ENCODE data around the gene PSMB9.
A peak's percentile ranks its signal among the peaks of the same experiment; 100 is the strongest.

Gene PSMB9

DNA sequence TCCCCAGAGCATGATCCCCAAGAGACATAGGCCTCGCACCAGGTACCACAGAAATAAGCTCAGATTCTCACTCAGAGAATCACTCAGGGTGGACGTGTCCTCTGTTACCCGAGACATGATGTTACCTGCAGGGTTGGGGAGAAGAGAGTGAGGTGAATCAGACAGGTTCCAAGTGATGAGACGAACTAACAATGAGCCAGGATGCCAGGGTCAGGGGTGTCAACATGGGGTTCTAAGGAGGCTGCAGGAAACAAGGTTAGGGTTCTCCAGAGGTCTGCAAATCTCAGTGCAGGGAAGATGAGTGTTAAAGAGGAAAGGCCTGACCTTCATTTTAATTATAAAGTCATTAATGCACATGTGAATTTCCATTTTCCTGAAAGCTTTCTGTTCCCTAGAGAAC is 3.0 kb upstream of the PSMB9 start:
- no peak overlapping the region for H3K4me3 ChIP-seq (replicated peaks in 1 of 2; ENCODE audit: low read depth in 2 of 2, low read length in 2 of 2)
- DNase-seq (ENCODE audit: low read depth in 2 of 2): no peak
- TF ChIP-seq, protein P1, sequence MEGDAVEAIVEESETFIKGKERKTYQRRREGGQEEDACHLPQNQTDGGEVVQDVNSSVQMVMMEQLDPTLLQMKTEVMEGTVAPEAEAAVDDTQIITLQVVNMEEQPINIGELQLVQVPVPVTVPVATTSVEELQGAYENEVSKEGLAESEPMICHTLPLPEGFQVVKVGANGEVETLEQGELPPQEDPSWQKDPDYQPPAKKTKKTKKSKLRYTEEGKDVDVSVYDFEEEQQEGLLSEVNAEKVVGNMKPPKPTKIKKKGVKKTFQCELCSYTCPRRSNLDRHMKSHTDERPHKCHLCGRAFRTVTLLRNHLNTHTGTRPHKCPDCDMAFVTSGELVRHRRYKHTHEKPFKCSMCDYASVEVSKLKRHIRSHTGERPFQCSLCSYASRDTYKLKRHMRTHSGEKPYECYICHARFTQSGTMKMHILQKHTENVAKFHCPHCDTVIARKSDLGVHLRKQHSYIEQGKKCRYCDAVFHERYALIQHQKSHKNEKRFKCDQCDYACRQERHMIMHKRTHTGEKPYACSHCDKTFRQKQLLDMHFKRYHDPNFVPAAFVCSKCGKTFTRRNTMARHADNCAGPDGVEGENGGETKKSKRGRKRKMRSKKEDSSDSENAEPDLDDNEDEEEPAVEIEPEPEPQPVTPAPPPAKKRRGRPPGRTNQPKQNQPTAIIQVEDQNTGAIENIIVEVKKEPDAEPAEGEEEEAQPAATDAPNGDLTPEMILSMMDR (IDR thresholded peaks at IDR 0.05; ENCODE audit: low read depth, low read length): no peak

DNA sequence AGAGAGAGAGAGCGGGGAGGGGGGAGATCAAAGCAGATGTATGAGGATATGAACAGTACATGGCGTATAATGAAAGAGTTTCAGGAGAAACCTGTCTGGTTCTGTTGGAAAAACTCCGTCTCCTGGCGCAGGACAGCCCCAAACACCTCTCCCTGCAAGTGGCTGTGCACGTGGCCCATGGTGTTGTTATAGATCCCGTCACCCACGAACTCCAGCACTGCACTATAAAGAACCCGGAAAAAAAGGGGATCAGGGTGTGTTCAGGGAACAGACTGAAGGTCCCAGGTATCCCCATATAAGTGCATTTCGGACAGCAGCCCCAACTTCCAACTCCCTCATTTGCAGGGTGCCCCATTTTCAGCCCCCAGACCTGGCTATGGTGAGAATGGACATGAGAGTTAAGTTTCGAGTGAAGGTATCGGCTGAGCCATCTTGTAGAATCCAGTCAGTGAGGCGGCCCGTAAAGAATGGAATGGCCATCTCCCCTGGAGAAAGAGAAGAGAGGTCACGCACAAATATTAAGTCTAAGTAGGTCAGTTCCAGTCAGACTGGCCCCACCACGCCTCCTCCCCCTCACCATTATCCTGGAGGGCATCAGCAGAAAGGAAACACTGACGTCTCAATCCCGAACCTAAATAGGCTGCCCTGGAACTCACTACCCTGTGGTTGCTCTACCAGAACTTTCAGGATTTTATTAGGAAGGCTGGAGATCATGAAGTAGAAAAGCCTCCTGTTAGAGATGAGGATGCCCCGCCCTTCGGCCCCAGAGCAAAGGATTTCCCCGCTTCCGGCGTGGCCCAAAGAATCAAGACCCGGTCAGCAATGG is 1.8 kb upstream of the PSMB9 start:
- peak in 1 of 2 donors; percentile 23 for DNase-seq (ENCODE audit: low read depth in 2 of 2)
- H3K4me3 ChIP-seq (replicated peaks in 1 of 2; ENCODE audit: low read depth in 2 of 2, low read length in 2 of 2): peak overlapping the region; percentile 93 to 94
- TF ChIP-seq, protein P1 (IDR thresholded peaks at IDR 0.05; ENCODE audit: low read depth, low read length): no peak

GRCh38 chr6:32852844-32853540 is 1.0 kb upstream of the PSMB9 start:
- TF ChIP-seq, protein P1 (IDR thresholded peaks at IDR 0.05; ENCODE audit: low read depth, low read length): no peak
- peak overlapping the region; percentile 93 to 94 for H3K4me3 ChIP-seq (replicated peaks in 1 of 2; ENCODE audit: low read depth in 2 of 2, low read length in 2 of 2)
- peak; percentile 22 to 46 for DNase-seq (ENCODE audit: low read depth in 2 of 2)

DNA sequence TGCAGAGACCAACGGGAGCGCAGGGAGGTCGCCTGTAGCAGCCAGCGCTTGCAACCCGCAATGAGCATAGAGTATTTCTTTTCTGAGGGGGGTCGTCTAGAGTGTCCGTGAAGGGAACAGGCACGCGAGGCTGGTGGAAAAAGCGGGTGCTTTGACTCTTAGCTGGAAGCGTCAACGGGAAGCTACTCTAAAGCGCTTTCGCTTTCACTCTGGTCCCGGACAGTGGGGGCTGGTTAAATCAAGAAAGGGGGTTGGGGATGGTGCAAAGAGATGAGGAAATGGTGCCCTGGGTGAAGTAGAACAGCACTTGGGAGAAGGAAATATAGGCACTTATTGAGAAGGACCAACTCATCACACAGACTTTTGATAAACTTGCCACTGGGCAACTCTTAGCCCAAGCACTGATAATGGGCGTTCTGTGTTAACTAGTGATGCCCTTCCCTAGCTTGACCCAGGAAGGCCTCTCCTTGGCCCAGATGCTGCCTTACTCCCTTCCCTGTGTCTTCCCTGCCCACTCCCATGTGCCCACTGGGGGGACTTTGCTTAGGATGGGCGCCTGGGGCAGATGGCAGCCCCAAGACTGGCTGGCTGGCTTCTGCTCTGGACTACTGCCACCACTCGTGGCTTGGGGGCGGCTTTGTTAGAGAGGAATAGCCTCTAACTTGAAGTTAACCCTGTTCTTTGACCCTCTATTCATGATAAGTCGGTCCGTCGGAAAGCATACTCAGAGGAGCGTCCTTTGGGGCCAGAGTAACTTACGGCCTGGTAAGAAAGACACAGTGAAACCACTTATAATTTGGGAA is 585 bp downstream of the PSMB9 start:
- TF ChIP-seq, protein P1 (IDR thresholded peaks at IDR 0.05; ENCODE audit: low read depth, low read length): no peak
- peak overlapping the region; percentile 93 to 94 for H3K4me3 ChIP-seq (replicated peaks in 1 of 2; ENCODE audit: low read depth in 2 of 2, low read length in 2 of 2)
- peak; percentile 42 to 47 for DNase-seq (ENCODE audit: low read depth in 2 of 2)

DNA sequence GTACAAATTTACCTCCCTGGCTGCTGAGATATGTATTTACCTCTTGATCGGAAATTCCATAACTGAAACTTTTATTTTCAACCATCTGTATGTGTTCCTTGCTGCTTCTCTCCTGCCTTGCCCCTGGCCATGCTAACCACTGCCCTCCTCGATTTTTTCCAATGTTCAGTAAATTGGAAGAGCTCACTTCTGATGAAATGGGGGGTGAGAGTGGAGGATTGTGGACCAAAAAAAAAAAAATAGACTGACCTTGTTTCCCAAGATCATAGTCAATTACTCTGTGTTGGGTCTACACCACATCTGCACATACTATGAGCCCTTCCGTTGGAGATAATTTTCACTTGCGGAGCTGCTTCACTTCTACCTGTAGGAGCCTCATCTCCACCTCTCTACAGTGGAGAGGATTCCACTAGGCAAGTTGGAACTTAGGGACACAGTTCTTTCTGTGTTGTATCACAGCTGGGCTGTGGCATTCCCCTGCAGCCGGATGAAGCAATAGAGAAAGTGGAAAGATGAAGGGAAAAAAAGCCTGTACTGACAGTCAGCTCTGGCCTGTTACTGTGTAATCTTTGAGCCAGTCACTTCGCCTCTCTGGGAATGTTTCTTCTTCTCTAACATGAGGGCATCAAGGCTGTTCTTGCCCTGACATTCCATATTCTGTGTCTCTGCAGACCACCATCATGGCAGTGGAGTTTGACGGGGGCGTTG is 1.6 kb downstream of the PSMB9 start:
- H3K4me3 ChIP-seq (replicated peaks in 1 of 2; ENCODE audit: low read depth in 2 of 2, low read length in 2 of 2): no peak overlapping the region
- DNase-seq (ENCODE audit: low read depth in 2 of 2): no peak
- TF ChIP-seq, protein P1 (IDR thresholded peaks at IDR 0.05; ENCODE audit: low read depth, low read length): no peak
